Measurements from ENCODE around the gene THOC3.
"Not testable (repeated sequence)": the region's sequence is repeated elsewhere in the genome, so short reads cannot be mapped to it uniquely, and the experiment has no call there.

DNA sequence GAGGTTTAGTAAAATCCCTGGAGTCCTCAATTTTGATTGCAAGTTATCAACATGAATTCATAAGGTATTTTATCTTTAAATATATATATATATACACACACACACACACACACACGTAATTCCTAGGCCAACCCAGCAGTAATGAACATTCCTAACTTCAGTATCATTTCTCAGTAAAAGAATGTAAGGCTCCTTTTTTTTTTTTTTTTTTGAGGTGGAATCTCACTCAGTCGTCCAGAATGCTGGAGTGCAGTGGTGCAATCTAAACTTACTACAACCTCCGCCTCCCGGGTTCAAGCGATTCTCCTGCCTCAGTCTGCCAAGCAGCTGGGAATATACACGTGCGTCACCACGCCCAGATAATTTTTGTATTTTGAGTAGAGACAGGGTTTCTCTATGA, 5.8 kb downstream of the THOC3 start:
- TF ChIP-seq, protein P1, sequence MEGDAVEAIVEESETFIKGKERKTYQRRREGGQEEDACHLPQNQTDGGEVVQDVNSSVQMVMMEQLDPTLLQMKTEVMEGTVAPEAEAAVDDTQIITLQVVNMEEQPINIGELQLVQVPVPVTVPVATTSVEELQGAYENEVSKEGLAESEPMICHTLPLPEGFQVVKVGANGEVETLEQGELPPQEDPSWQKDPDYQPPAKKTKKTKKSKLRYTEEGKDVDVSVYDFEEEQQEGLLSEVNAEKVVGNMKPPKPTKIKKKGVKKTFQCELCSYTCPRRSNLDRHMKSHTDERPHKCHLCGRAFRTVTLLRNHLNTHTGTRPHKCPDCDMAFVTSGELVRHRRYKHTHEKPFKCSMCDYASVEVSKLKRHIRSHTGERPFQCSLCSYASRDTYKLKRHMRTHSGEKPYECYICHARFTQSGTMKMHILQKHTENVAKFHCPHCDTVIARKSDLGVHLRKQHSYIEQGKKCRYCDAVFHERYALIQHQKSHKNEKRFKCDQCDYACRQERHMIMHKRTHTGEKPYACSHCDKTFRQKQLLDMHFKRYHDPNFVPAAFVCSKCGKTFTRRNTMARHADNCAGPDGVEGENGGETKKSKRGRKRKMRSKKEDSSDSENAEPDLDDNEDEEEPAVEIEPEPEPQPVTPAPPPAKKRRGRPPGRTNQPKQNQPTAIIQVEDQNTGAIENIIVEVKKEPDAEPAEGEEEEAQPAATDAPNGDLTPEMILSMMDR (conservative IDR thresholded peaks at IDR 0.05): not testable (repeated sequence)
- not testable (repeated sequence) for TF ChIP-seq EZH2 (IDR thresholded peaks at IDR 0.05; ENCODE audit: low read depth)
